Fibroblast of the conjunctiva (primary cell): ENCODE results near the gene ANKRD66.
"Not testable (repeated sequence)": the region's sequence is repeated elsewhere in the genome, so short reads cannot be mapped to it uniquely, and the experiment has no call there.

Source experiments
- DNase-seq: peaks from one replicate; pipeline ENCODE4 v3.0.0-alpha.2; 2010; ENCODE audit warnings: low read depth

ANKRD66 gene

GRCh38 chr6:46755865-46756264, 9.1 kb downstream of the ANKRD66 start:
- DNase-seq: no peak

- DNase-seq: peak; percentile 16
These were observed 9.9 kb downstream of the ANKRD66 start for GRCh38 chr6:46756469-46757213.

GRCh38 chr6:46757214-46757596, 10.5 kb downstream of the ANKRD66 start:
- DNase-seq: no peak

GRCh38 chr6:46758960-46759753, 12.4 kb downstream of the ANKRD66 start:
- DNase-seq: no peak

- DNase-seq: no peak
These were observed 14.2 kb downstream of the ANKRD66 start for GRCh38 chr6:46760925-46761324.

- no peak for DNase-seq
These were observed 16.7 kb downstream of the ANKRD66 start for GRCh38 chr6:46763466-46763865.

GRCh38 chr6:46764280-46764679, 17.5 kb downstream of the ANKRD66 start:
- DNase-seq: not testable (repeated sequence)

GRCh38 chr6:46764961-46765360, 18.2 kb downstream of the ANKRD66 start:
- DNase-seq: no peak

- no peak for DNase-seq
These were observed 25.3 kb downstream of the ANKRD66 start for GRCh38 chr6:46772016-46772415.

- DNase-seq: no peak
These were observed 26.0 kb downstream of the ANKRD66 start for GRCh38 chr6:46772762-46773161.

- DNase-seq: no peak
These were observed 26.6 kb downstream of the ANKRD66 start for GRCh38 chr6:46773201-46773855.

GRCh38 chr6:46774736-46775135, 28.0 kb downstream of the ANKRD66 start:
- DNase-seq: not testable (repeated sequence)

GRCh38 chr6:46776070-46776712, 29.5 kb downstream of the ANKRD66 start:
- no peak for DNase-seq

GRCh38 chr6:46777476-46778346, 31.0 kb downstream of the ANKRD66 start:
- DNase-seq: no peak

- peak; percentile 46 for DNase-seq
These were observed 35.0 kb downstream of the ANKRD66 start for GRCh38 chr6:46781478-46782378.

GRCh38 chr6:46784535-46784934, 37.8 kb downstream of the ANKRD66 start:
- no peak for DNase-seq

GRCh38 chr6:46787871-46788540, 41.3 kb downstream of the ANKRD66 start:
- DNase-seq: no peak

GRCh38 chr6:46788791-46789190, 42.1 kb downstream of the ANKRD66 start:
- no peak for DNase-seq

GRCh38 chr6:46789434-46790354, 43.0 kb downstream of the ANKRD66 start:
- no peak for DNase-seq
